ENCODE results near the gene GREB1L. TPM values are rescaled to one million over a fixed set of nuclear protein-coding genes. Genes with fewer than 3 reads are reported as not detected.
A peak's percentile ranks its signal among the peaks of the same experiment; 100 is the strongest.

Gene GREB1L
- total and polyA plus RNA-seq, 4 donors: 1.1 to 6.0 (median 3.9) TPM

- WGBS, 2 donors: 86% methylated on average over 6 of the region's 6 CpGs
- no peak overlapping the region for H3K4me3 ChIP-seq (ENCODE audit: low read length in 2 of 2)
- no peak overlapping the region for H3K27ac ChIP-seq (ENCODE audit: low read depth in 1 of 2, low read length in 2 of 2)
- H3K27me3 ChIP-seq (ENCODE audit: control insufficient read depth in 1 of 2, insufficient read depth in 2 of 2, low read length in 1 of 2): no peaks in the 10 kb centered on the region
- H3K9me3 ChIP-seq (ENCODE audit: control insufficient read depth, low read length): no peaks in the 10 kb centered on the region
- no peaks in the 10 kb centered on the region for H3K36me3 ChIP-seq (ENCODE audit: control insufficient read depth in 1 of 2, insufficient read depth in 2 of 2, low read length in 1 of 2)
- intact Hi-C loops (cut with DNase I): no loop called here
- ATAC-seq (ENCODE audit: low FRiP score) (no peak), DNase-seq (no peak)
- H3K4me1 ChIP-seq (ENCODE audit: control insufficient read depth in 1 of 2, insufficient read depth in 2 of 2, low read length in 2 of 2): peaks cover 2 to 7% of the 10 kb centered on the region in 2 donors
These were observed 211.5 kb downstream of the GREB1L start for GRCh38 chr18:21453511-21453901.

- no peaks in the 10 kb centered on the region for H3K36me3 ChIP-seq (ENCODE audit: control insufficient read depth in 1 of 2, insufficient read depth in 2 of 2, low read length in 1 of 2)
- H3K4me1 ChIP-seq (ENCODE audit: control insufficient read depth in 1 of 2, insufficient read depth in 2 of 2, low read length in 2 of 2): peaks cover 2 to 7% of the 10 kb centered on the region in 2 donors
- intact Hi-C loops (cut with DNase I): no loop called here
- DNase-seq (no peak), ATAC-seq (ENCODE audit: low FRiP score) (no peak)
- 87 to 88% methylated on average over 5 of the region's 5 CpGs for WGBS, 2 donors
- H3K27me3 ChIP-seq (ENCODE audit: control insufficient read depth in 1 of 2, insufficient read depth in 2 of 2, low read length in 1 of 2): no peaks in the 10 kb centered on the region
- H3K9me3 ChIP-seq (ENCODE audit: control insufficient read depth, low read length): no peaks in the 10 kb centered on the region
- no peak overlapping the region for H3K27ac ChIP-seq (ENCODE audit: low read depth in 1 of 2, low read length in 2 of 2)
- no peak overlapping the region for H3K4me3 ChIP-seq (ENCODE audit: low read length in 2 of 2)
These were observed 212.7 kb downstream of the GREB1L start for GRCh38 chr18:21454725-21455124.

GRCh38 chr18:21456428-21457178 is 214.6 kb downstream of the GREB1L start:
- intact Hi-C loops (cut with DNase I): no loop called here
- DNase-seq (no peak), ATAC-seq (ENCODE audit: low FRiP score) (no peak)
- Histone ChIP-seq H3K27me3 (ENCODE audit: control insufficient read depth in 1 of 2, insufficient read depth in 2 of 2, low read length in 1 of 2) (no peaks in the 10 kb centered on the region), H3K4me3 (ENCODE audit: low read length in 2 of 2) (no peak overlapping the region), H3K9me3 (ENCODE audit: control insufficient read depth, low read length) (no peaks in the 10 kb centered on the region), H3K4me1 (ENCODE audit: control insufficient read depth in 1 of 2, insufficient read depth in 2 of 2, low read length in 2 of 2) (peaks cover 2 to 7% of the 10 kb centered on the region in 2 donors), H3K27ac (ENCODE audit: low read depth in 1 of 2, low read length in 2 of 2) (peak overlapping the region; percentile 58 to 77), H3K36me3 (ENCODE audit: control insufficient read depth in 1 of 2, insufficient read depth in 2 of 2, low read length in 1 of 2) (no peaks in the 10 kb centered on the region)
- WGBS, 2 donors: 71 to 78% methylated on average over 5 of the region's 5 CpGs

GRCh38 chr18:21457179-21457535 is 215.1 kb downstream of the GREB1L start:
- ATAC-seq (ENCODE audit: low FRiP score) (no peak), DNase-seq (no peak)
- Histone ChIP-seq H3K4me3 (ENCODE audit: low read length in 2 of 2) (no peak overlapping the region), H3K4me1 (ENCODE audit: control insufficient read depth in 1 of 2, insufficient read depth in 2 of 2, low read length in 2 of 2) (peaks cover 2 to 10% of the 10 kb centered on the region in 2 donors), H3K27ac (ENCODE audit: low read depth in 1 of 2, low read length in 2 of 2) (no peak overlapping the region), H3K36me3 (ENCODE audit: control insufficient read depth in 1 of 2, insufficient read depth in 2 of 2, low read length in 1 of 2) (no peaks in the 10 kb centered on the region), H3K9me3 (ENCODE audit: control insufficient read depth, low read length) (no peaks in the 10 kb centered on the region), H3K27me3 (ENCODE audit: control insufficient read depth in 1 of 2, insufficient read depth in 2 of 2, low read length in 1 of 2) (no peaks in the 10 kb centered on the region)
- intact Hi-C loops (cut with DNase I): no loop called here

- H3K36me3 ChIP-seq (ENCODE audit: control insufficient read depth in 1 of 2, insufficient read depth in 2 of 2, low read length in 1 of 2): no peaks in the 10 kb centered on the region
- DNase-seq: peak in 1 of 2 donors; percentile 52
- WGBS, 2 donors: 2 to 7% methylated on average over 1 of the region's 1 CpG
- no peaks in the 10 kb centered on the region for H3K9me3 ChIP-seq (ENCODE audit: control insufficient read depth, low read length)
- peak overlapping the region; percentile 30 to 91 for H3K27ac ChIP-seq (ENCODE audit: low read depth in 1 of 2, low read length in 2 of 2)
- peak; percentile 54 for ATAC-seq (ENCODE audit: low FRiP score)
- H3K4me3 ChIP-seq (ENCODE audit: low read length in 2 of 2): no peak overlapping the region
- H3K4me1 ChIP-seq (ENCODE audit: control insufficient read depth in 1 of 2, insufficient read depth in 2 of 2, low read length in 2 of 2): peaks cover 0 to 3% of the 10 kb centered on the region in 2 donors
- intact Hi-C loops (cut with DNase I): no loop called here
- H3K27me3 ChIP-seq (ENCODE audit: control insufficient read depth in 1 of 2, insufficient read depth in 2 of 2, low read length in 1 of 2): no peaks in the 10 kb centered on the region
These were observed 216.3 kb downstream of the GREB1L start for GRCh38 chr18:21458310-21458709.

- Histone ChIP-seq H3K27ac (ENCODE audit: low read depth in 1 of 2, low read length in 2 of 2) (peak overlapping the region in 1 of 2 donors; percentile 43), H3K27me3 (ENCODE audit: control insufficient read depth in 1 of 2, insufficient read depth in 2 of 2, low read length in 1 of 2) (no peaks in the 10 kb centered on the region), H3K36me3 (ENCODE audit: control insufficient read depth in 1 of 2, insufficient read depth in 2 of 2, low read length in 1 of 2) (no peaks in the 10 kb centered on the region), H3K4me3 (ENCODE audit: low read length in 2 of 2) (no peak overlapping the region), H3K9me3 (ENCODE audit: control insufficient read depth, low read length) (no peaks in the 10 kb centered on the region), H3K4me1 (ENCODE audit: control insufficient read depth in 1 of 2, insufficient read depth in 2 of 2, low read length in 2 of 2) (peaks cover 2 to 3% of the 10 kb centered on the region in 2 donors)
- ATAC-seq (ENCODE audit: low FRiP score) (no peak), DNase-seq (no peak)
- intact Hi-C loops (cut with DNase I): no loop called here
- 36% methylated on average over 6 of the region's 6 CpGs for WGBS, 2 donors
These were observed 216.8 kb downstream of the GREB1L start for GRCh38 chr18:21458788-21459187.

- H3K4me1 ChIP-seq (ENCODE audit: control insufficient read depth in 1 of 2, insufficient read depth in 2 of 2, low read length in 2 of 2): peaks cover 2 to 3% of the 10 kb centered on the region in 2 donors
These were observed 217.8 kb downstream of the GREB1L start for GRCh38 chr18:21459706-21460286.

GRCh38 chr18:21461460-21461859 is 219.4 kb downstream of the GREB1L start:
- Histone ChIP-seq H3K4me3 (ENCODE audit: low read length in 2 of 2) (no peak overlapping the region), H3K4me1 (ENCODE audit: control insufficient read depth in 1 of 2, insufficient read depth in 2 of 2, low read length in 2 of 2) (peaks cover 2 to 3% of the 10 kb centered on the region in 2 donors), H3K27ac (ENCODE audit: low read depth in 1 of 2, low read length in 2 of 2) (peak overlapping the region in 1 of 2 donors; percentile 50), H3K27me3 (ENCODE audit: control insufficient read depth in 1 of 2, insufficient read depth in 2 of 2, low read length in 1 of 2) (no peaks in the 10 kb centered on the region), H3K9me3 (ENCODE audit: control insufficient read depth, low read length) (no peaks in the 10 kb centered on the region), H3K36me3 (ENCODE audit: control insufficient read depth in 1 of 2, insufficient read depth in 2 of 2, low read length in 1 of 2) (no peaks in the 10 kb centered on the region)
- DNase-seq (no peak), ATAC-seq (ENCODE audit: low FRiP score) (no peak)
- WGBS, 2 donors: 5 to 9% methylated on average over 4 of the region's 4 CpGs
- intact Hi-C loops (cut with DNase I): loop anchor here in 1 of 2 donors (5.0 kb wide), 1 partner anchor 224 kb away; no protein-coding TSS in a partner anchor

More at GRCh38 chr18:21459706-21460286, 217.8 kb downstream of the GREB1L start:
- Histone ChIP-seq H3K36me3 (ENCODE audit: control insufficient read depth in 1 of 2, insufficient read depth in 2 of 2, low read length in 1 of 2) (no peaks in the 10 kb centered on the region), H3K27me3 (ENCODE audit: control insufficient read depth in 1 of 2, insufficient read depth in 2 of 2, low read length in 1 of 2) (no peaks in the 10 kb centered on the region), H3K4me3 (ENCODE audit: low read length in 2 of 2) (no peak overlapping the region), H3K9me3 (ENCODE audit: control insufficient read depth, low read length) (no peaks in the 10 kb centered on the region), H3K27ac (ENCODE audit: low read depth in 1 of 2, low read length in 2 of 2) (peak overlapping the region in 1 of 2 donors; percentile 49)
- 92% methylated on average over 10 of the region's 10 CpGs for WGBS, 2 donors
- intact Hi-C loops (cut with DNase I): loop anchor here in 1 of 2 donors (5.0 kb wide), 1 partner anchor 222 kb away; no protein-coding TSS in a partner anchor
- DNase-seq (no peak), ATAC-seq (ENCODE audit: low FRiP score) (no peak)

GRCh38 chr18:21463718-21464117 is 221.7 kb downstream of the GREB1L start:
- peak; percentile 70 for ATAC-seq (ENCODE audit: low FRiP score)

More at GRCh38 chr18:21463718-21464117, 221.7 kb downstream of the GREB1L start:
- 3 to 9% methylated on average over 3 of the region's 3 CpGs for WGBS, 2 donors
- H3K4me1 ChIP-seq (ENCODE audit: control insufficient read depth in 1 of 2, insufficient read depth in 2 of 2, low read length in 2 of 2): peaks cover 2 to 3% of the 10 kb centered on the region in 2 donors
- peak in 1 of 2 donors; percentile 66 for DNase-seq
- H3K36me3 ChIP-seq (ENCODE audit: control insufficient read depth in 1 of 2, insufficient read depth in 2 of 2, low read length in 1 of 2): no peaks in the 10 kb centered on the region
- H3K27me3 ChIP-seq (ENCODE audit: control insufficient read depth in 1 of 2, insufficient read depth in 2 of 2, low read length in 1 of 2): no peaks in the 10 kb centered on the region
- intact Hi-C loops (cut with DNase I): loop anchor here in 1 of 2 donors (5.0 kb wide), 1 partner anchor 226 kb away; no protein-coding TSS in a partner anchor
- H3K27ac ChIP-seq (ENCODE audit: low read depth in 1 of 2, low read length in 2 of 2): peak overlapping the region; percentile 15 to 91
- H3K4me3 ChIP-seq (ENCODE audit: low read length in 2 of 2): no peak overlapping the region
- H3K9me3 ChIP-seq (ENCODE audit: control insufficient read depth, low read length): no peaks in the 10 kb centered on the region
